Fibroblast of skin of right biceps (primary cell): ENCODE data around the gene GC.
"Not testable (repeated sequence)": the region's sequence is repeated elsewhere in the genome, so short reads cannot be mapped to it uniquely, and the experiment has no call there.

ENCODE experiments used
- DNase-seq: peaks from one replicate; pipeline ENCODE4 v3.0.0-alpha.2; 2013

The GC gene

GRCh38 chr4:71783972-71784371, at the start of gene GC:
Gene GC, minus strand, starts transcription at chr4:71784079. Its CDS starts 61 bp downstream, at chr4:71784018.
- no peak for DNase-seq

- DNase-seq, result no peak
These were observed 49.5 kb upstream of the GC start for GRCh38 chr4:71833232-71833900.

- no peak for DNase-seq
These were observed 48.2 kb upstream of the GC start for GRCh38 chr4:71832049-71832448.

GRCh38 chr4:71830497-71831190, 46.8 kb upstream of the GC start:
- DNase-seq, result no peak

- no peak for DNase-seq
These were observed 44.6 kb upstream of the GC start for GRCh38 chr4:71828470-71828869.

GRCh38 chr4:71827826-71828225, 43.9 kb upstream of the GC start:
- DNase-seq, result no peak

- DNase-seq, result no peak
These were observed 32.9 kb upstream of the GC start for GRCh38 chr4:71816676-71817303.

- no peak for DNase-seq
These were observed 30.6 kb upstream of the GC start for GRCh38 chr4:71814433-71814832.

GRCh38 chr4:71809805-71810204, 25.9 kb upstream of the GC start:
- not testable (repeated sequence) for DNase-seq

GRCh38 chr4:71807469-71807868, 23.6 kb upstream of the GC start:
- DNase-seq, result no peak

GRCh38 chr4:71805230-71805629, 21.4 kb upstream of the GC start:
- DNase-seq, result not testable (repeated sequence)

- DNase-seq, result not testable (repeated sequence)
These were observed 20.3 kb upstream of the GC start for GRCh38 chr4:71804017-71804697.

- DNase-seq, result no peak
These were observed 2.1 kb upstream of the GC start for GRCh38 chr4:71785959-71786358.

- DNase-seq, result no peak
These were observed 804 bp upstream of the GC start for GRCh38 chr4:71784569-71785197.

GRCh38 chr4:71777891-71778290, 6.0 kb downstream of the GC start:
- DNase-seq, result no peak

- DNase-seq, result no peak
These were observed 8.4 kb downstream of the GC start for GRCh38 chr4:71775449-71775848.

GRCh38 chr4:71774136-71774535, 9.7 kb downstream of the GC start:
- DNase-seq, result no peak

- DNase-seq, result no peak
These were observed 10.9 kb downstream of the GC start for GRCh38 chr4:71773004-71773403.

- no peak for DNase-seq
These were observed 11.3 kb downstream of the GC start for GRCh38 chr4:71772592-71772991.

GRCh38 chr4:71771613-71772012, 12.3 kb downstream of the GC start:
- DNase-seq, result no peak

GRCh38 chr4:71769434-71769833, 14.4 kb downstream of the GC start:
- DNase-seq, result no peak

GRCh38 chr4:71768123-71768522, 15.8 kb downstream of the GC start:
- no peak for DNase-seq

GRCh38 chr4:71765821-71766383, 18.0 kb downstream of the GC start:
- DNase-seq, result no peak
